ENCODE data around the gene WDR35. TPM values are rescaled to one million over a fixed set of nuclear protein-coding genes. Genes with fewer than 3 reads are reported as not detected.
"Not testable (repeated sequence)": the region's sequence is repeated elsewhere in the genome, so short reads cannot be mapped to it uniquely, and the experiment has no call there.

WDR35 gene
- total RNA-seq, 2 donors from 2014 or later = 6.7 to 8.9 TPM

- H3K9me3 ChIP-seq; H3K36me3 ChIP-seq (replicated peaks in 1 of 2; ENCODE audit: insufficient read depth in 1 of 2, low read depth in 2 of 2); ATAC-seq; H3K4me1 ChIP-seq; H3K4me3 ChIP-seq; H3K27ac ChIP-seq; DNase-seq; H3K27me3 ChIP-seq; intact Hi-C loops (cut with DNase I): not testable (repeated sequence)
- WGBS, 2 donors = 66 to 73% methylated on average over 3 of the region's 3 CpGs
Measured at GRCh38 chr2:19922188-19922587, 67.7 kb downstream of the WDR35 start.

DNA sequence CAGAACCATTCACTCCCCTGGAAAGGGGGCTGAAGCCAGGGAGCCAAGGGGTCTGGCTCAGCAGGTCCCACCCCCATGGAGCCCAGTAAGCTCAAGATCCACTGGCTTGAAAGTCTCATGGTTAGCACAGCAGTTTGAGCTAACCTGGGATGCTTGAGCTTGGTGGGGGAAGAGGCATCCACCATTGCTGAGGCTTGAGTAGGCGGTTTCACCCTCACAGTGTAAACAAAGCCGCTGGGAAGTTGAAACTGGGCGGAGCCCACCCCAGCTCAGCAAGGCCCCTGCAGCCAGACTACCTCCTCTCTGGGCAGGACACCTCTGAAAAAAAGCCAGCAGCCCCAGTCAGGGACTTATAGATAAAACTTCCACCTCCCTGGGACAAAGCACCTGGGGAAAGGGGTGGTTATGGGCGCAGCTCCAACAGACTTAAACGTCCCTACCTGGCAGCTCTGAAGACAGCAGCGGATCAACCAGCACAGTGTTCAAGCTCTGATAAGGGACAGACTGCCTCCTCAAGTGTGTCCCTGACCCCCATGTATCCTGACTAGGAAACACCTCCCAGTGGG lies 73.4 kb downstream of the WDR35 start:
- Histone ChIP-seq H3K27ac (no peak overlapping the region), H3K4me3 (no peak overlapping the region), H3K9me3 (no peaks in the 10 kb centered on the region), H3K4me1 (no peaks in the 10 kb centered on the region), H3K36me3 (replicated peaks in 1 of 2; ENCODE audit: insufficient read depth in 1 of 2, low read depth in 2 of 2) (no peaks in the 10 kb centered on the region), H3K27me3 (no peaks in the 10 kb centered on the region)
- DNase-seq (peak in 1 of 4 donors; percentile 11), ATAC-seq (no peak)
- whole genome bisulfite sequencing, 2 donors = 78 to 90% methylated on average over 6 of the region's 6 CpGs
- TF ChIP-seq, protein P1, sequence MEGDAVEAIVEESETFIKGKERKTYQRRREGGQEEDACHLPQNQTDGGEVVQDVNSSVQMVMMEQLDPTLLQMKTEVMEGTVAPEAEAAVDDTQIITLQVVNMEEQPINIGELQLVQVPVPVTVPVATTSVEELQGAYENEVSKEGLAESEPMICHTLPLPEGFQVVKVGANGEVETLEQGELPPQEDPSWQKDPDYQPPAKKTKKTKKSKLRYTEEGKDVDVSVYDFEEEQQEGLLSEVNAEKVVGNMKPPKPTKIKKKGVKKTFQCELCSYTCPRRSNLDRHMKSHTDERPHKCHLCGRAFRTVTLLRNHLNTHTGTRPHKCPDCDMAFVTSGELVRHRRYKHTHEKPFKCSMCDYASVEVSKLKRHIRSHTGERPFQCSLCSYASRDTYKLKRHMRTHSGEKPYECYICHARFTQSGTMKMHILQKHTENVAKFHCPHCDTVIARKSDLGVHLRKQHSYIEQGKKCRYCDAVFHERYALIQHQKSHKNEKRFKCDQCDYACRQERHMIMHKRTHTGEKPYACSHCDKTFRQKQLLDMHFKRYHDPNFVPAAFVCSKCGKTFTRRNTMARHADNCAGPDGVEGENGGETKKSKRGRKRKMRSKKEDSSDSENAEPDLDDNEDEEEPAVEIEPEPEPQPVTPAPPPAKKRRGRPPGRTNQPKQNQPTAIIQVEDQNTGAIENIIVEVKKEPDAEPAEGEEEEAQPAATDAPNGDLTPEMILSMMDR (IDR thresholded peaks at IDR 0.05) = no peak
- TF ChIP-seq POLR2A (IDR thresholded peaks at IDR 0.05) = no peak
- intact Hi-C loops (cut with DNase I) = no loop called here

DNA sequence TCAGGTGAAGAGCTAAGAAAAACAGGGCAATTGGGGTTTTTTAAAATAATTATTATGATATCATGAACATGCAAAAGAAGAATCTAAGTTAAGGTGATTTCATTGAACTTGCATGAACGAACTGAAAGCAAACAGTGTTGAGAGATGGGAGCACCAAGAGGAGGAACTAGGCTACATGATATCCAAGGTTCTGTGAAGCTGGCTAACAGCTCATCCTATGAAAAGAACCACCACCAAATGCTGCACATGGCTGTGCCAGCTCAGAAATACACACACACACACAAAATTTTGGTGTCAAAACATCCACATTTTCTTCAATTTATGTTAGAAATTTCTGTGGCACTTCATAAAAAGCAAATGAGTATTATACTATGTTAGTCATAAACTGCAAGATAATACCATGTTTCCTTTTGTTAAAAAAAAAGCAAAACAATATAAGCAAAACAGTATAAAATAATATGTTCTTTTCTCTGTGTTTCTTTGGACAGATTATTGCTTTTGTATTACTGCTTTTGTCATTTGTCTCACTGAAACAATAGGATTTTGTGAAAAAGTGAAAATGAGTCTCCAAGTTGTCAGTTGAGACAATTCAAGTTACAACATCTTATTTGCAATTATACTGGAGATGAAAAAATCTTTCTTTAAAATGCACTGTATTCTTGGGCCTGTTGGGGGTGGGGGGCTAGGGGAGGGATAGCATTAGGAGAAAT lies 75.5 kb downstream of the WDR35 start:
- no peak for DNase-seq
- TF ChIP-seq POLR2A (IDR thresholded peaks at IDR 0.05) = no peak
- TF ChIP-seq, protein P1 (IDR thresholded peaks at IDR 0.05) = no peak
- no peaks in the 10 kb centered on the region for H3K36me3 ChIP-seq (replicated peaks in 1 of 2; ENCODE audit: insufficient read depth in 1 of 2, low read depth in 2 of 2)
- intact Hi-C loops (cut with DNase I) = no loop called here
- 59 to 68% methylated on average over 1 of the region's 1 CpG for WGBS, 2 donors
- H3K27ac ChIP-seq = no peak overlapping the region
- H3K4me3 ChIP-seq = no peak overlapping the region
- no peaks in the 10 kb centered on the region for H3K9me3 ChIP-seq
- H3K27me3 ChIP-seq = no peaks in the 10 kb centered on the region
- ATAC-seq = no peak
- H3K4me1 ChIP-seq = no peaks in the 10 kb centered on the region

GRCh38 chr2:19911808-19912509 lies 77.9 kb downstream of the WDR35 start:
- no peaks in the 10 kb centered on the region for H3K27me3 ChIP-seq
- no peaks in the 10 kb centered on the region for H3K4me1 ChIP-seq
- intact Hi-C loops (cut with DNase I) = no loop called here
- no peaks in the 10 kb centered on the region for H3K9me3 ChIP-seq
- H3K4me3 ChIP-seq = no peak overlapping the region
- TF ChIP-seq, protein P1 (IDR thresholded peaks at IDR 0.05) = no peak
- no peak for TF ChIP-seq POLR2A (IDR thresholded peaks at IDR 0.05)
- ATAC-seq (no peak), DNase-seq (no peak)
- H3K36me3 ChIP-seq (replicated peaks in 1 of 2; ENCODE audit: insufficient read depth in 1 of 2, low read depth in 2 of 2) = no peaks in the 10 kb centered on the region
- no peak overlapping the region for H3K27ac ChIP-seq
- 93 to 96% methylated on average over 9 of the region's 9 CpGs for WGBS, 2 donors

DNA sequence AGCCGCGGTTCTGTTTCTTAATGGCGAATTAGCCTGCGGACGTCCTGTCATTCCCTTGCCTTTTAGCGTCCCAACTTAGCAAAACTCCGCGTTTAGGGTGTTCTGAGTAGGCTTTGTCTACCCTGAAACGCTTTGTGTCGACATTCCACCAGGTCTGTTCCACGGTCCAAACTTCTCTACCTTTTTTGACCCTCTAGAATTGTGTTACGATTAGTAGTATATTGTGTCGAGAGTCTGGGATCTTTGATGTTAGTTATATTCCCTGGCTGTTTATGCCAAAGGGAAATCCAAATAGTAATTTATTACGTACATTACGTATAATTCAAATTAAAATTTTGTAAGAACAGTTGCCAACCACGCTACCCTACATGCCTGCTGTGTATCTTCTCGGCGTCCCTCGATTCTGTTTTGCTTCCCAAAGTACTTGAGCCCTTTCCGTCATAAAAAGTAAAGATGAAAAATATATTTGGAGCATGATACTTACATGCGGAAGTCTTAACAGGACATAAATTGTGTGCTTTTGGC lies 87.6 kb downstream of the WDR35 start:
- 1% methylated on average over 20 of the region's 21 CpGs for WGBS, 2 donors
- DNase-seq (no peak), ATAC-seq (peak; percentile 22)
- Histone ChIP-seq H3K4me1 (peaks cover 32% of the 10 kb centered on the region), H3K27me3 (no peaks in the 10 kb centered on the region), H3K36me3 (replicated peaks in 1 of 2; ENCODE audit: insufficient read depth in 1 of 2, low read depth in 2 of 2) (no peaks in the 10 kb centered on the region), H3K4me3 (peak overlapping the region; percentile 56 to 88), H3K9me3 (no peaks in the 10 kb centered on the region), H3K27ac (peak overlapping the region; percentile 72 to 95 (median 93))
- intact Hi-C loops (cut with DNase I) = no loop called here
- TF ChIP-seq, protein P1 (IDR thresholded peaks at IDR 0.05) = no peak
- TF ChIP-seq POLR2A (IDR thresholded peaks at IDR 0.05) = no peak

Measured in body of pancreas (tissue), 4 donors.